ENCODE measurements around the gene SLC4A3. TPM values are rescaled to one million over a fixed set of nuclear protein-coding genes. Genes with fewer than 3 reads are reported as not detected.

SLC4A3 gene
- polyA plus RNA-seq (ENCODE audit: insufficient read length): 12.8 TPM

- peak; percentile 33 for DNase-seq
These were observed at the start of gene SLC4A3 for GRCh38 chr2:219627103-219628100. Gene SLC4A3 (plus strand): TSS chr2:219627630. CDS start chr2:219627993, 363 bp downstream.

GRCh38 chr2:219578811-219579613 is 48.4 kb upstream of the SLC4A3 start:
- DNase-seq: no peak

DNA sequence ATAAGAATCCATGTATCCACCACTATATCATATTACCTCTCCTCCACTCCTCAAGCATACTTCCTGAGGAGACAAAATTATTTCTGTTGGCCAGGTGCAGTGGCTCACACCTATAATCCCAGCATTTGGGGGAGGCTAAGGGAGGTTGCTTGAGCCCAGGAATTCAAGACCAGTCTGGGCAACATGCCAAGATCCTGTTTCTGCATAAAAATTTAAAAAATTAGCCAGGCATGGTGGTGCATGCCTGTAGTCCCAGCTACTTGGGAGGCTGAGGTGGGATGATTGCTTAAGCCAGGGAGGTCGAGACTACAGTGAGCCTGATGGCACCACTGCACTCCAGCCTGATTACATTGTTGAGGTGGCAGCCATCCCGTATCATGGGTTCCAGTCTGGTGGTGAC is 46.1 kb upstream of the SLC4A3 start:
- no peak for DNase-seq

- no peak for DNase-seq
These were observed 36.3 kb upstream of the SLC4A3 start for GRCh38 chr2:219591091-219591490.

GRCh38 chr2:219592736-219593135 is 34.7 kb upstream of the SLC4A3 start:
- peak; percentile 36 for DNase-seq

GRCh38 chr2:219593154-219593553 is 34.3 kb upstream of the SLC4A3 start:
- DNase-seq: no peak

- peak; percentile 69 for DNase-seq
These were observed 32.2 kb upstream of the SLC4A3 start for GRCh38 chr2:219595256-219595655.

- no peak for DNase-seq
These were observed 30.4 kb upstream of the SLC4A3 start for GRCh38 chr2:219596954-219597551.

DNA sequence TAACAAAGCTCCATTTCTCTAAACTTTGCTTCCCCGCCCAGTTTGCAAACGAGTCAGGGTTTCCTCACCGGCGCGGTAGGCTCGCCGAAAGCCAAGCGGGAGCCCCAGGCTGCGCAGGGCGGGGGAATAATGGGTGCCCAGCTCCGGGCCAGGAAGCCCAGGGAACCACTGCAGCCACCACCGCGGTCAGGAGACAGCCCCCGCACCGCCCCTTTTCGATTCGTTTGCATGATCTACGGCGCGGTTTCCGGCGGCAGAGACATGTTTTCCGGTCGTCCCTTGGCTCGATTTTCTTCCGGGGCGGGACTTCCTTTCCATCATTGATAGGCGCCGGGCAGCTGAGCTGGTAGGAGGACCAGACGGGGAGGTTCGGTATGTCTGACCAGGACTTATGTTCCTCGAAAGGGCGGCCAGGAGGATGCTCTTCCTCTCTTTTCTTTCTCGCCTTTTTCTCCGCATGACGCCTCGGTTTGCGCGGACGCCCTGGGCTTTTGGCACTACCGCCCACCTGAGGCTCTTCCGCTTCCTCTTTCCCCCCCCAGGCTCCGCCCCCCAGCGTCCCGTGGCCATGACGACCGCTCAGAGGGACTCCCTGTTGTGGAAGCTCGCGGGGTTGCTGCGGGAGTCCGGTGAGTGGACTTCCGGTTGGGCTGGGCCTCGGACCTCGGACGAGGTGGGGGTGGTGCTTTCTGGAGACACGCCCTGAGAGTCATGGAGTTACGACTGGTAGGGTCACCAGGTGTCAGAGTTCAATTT is 29.7 kb upstream of the SLC4A3 start, which contains the start of gene STK11IP:
Gene STK11IP, plus strand, starts transcription at position 306 of the 756 bp plus-strand sequence. Its CDS starts 263 bp downstream, at position 569.
- peak; percentile 97 for DNase-seq

GRCh38 chr2:219598308-219599078 is 28.9 kb upstream of the SLC4A3 start:
- DNase-seq: no peak

- no peak for DNase-seq
These were observed 23.7 kb upstream of the SLC4A3 start for GRCh38 chr2:219603771-219604170.

GRCh38 chr2:219605607-219605954 is 21.8 kb upstream of the SLC4A3 start:
- no peak for DNase-seq

DNA sequence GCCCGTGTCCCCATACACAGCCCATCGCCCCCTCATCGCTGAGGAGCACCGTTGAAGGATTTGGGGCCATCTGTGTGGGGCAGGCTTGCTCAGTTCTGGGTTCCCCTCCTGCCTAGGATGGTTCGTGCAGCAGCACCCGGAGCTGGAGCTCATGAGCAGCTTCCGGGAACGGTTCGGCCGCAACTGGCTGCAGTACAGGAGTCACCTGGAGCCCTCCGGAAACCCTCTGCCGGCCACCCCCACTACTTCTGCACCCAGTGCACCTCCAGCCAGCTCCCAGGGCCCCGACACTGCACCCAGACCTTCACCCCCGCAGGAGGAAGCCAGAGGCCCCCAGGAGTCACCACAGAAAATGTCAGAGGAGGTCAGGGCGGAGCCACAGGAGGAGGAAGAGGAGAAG is 19.5 kb upstream of the SLC4A3 start:
- DNase-seq: no peak

GRCh38 chr2:219608399-219608964 is 18.9 kb upstream of the SLC4A3 start:
- DNase-seq: no peak

DNA sequence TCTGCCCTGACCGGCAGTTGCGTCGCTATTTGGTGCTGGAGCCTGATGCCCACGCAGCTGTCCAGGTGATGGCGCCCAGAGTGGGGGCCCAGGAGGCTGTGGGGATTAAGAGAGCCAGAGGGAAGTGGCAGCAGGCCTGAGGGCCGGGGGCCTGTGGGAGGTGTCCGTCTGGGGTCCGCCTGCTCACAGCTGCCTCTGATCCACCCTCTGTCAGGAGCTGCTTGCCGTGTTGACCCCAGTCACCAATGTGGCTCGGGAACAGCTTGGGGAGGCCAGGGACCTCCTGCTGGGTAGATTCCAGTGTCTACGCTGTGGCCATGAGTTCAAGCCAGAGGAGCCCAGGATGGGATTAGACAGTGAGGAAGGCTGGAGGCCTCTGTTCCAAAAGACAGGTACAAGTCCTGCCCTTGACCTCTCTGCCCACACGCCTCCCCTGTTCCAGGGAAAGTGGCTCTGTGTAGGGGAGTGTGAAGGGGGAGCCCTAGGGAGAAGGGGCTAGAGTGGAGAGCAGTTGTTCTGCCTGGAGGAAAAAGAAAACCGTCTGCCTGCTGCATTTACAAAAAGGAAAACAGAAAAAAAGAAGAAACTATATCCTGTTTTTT is 18.2 kb upstream of the SLC4A3 start:
- no peak for DNase-seq

DNA sequence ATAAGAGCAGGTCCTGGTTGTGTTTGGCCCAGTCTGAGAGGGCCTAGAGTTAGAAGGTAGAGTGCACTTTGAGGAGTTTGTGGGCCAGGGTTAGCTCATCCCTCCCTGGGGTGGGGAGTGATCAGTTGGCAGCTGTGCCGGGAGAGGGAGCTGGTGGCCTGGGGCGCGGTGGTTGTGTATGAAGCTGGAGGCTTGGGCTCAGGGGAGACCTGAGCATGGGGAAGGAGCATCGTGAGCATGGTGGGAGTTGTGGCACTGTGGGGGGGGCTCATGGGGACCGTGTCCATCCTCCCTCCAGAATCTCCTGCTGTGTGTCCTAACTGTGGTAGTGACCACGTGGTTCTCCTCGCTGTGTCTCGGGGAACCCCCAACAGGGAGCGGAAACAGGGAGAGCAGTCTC is 16.1 kb upstream of the SLC4A3 start:
- no peak for DNase-seq

DNA sequence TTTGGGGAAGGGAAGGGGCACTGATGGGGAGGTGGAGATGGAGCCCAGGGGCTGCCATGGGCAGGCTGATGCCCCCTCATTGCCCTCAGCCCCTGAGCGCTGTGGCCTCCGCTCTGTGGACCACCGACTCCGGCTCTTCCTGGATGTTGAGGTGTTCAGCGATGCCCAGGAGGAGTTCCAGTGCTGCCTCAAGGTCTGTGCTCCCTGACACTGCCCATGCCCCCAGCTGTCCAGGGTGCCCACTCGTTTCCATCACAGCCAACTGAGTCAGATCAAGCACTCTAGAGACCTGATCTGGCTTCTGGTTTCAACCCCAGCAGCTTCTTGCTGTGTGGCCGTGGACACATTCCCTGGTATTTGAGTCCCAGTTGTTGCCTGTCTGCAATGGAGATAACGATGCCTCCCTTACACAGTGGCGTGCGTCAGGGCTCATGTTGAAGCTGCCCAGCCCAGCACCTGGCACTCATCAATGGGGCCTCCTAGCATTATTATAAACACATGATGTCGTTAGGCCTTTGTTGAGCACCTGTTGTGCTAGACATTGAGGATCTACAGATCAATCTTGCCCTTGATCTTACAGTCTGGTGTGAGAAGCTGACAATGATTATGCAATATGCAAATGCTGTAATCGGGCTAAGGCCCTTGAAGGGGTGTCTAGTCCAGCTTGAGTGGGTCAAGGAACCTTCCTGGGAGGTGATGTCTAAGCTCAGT is 15.4 kb upstream of the SLC4A3 start:
- DNase-seq: no peak

DNA sequence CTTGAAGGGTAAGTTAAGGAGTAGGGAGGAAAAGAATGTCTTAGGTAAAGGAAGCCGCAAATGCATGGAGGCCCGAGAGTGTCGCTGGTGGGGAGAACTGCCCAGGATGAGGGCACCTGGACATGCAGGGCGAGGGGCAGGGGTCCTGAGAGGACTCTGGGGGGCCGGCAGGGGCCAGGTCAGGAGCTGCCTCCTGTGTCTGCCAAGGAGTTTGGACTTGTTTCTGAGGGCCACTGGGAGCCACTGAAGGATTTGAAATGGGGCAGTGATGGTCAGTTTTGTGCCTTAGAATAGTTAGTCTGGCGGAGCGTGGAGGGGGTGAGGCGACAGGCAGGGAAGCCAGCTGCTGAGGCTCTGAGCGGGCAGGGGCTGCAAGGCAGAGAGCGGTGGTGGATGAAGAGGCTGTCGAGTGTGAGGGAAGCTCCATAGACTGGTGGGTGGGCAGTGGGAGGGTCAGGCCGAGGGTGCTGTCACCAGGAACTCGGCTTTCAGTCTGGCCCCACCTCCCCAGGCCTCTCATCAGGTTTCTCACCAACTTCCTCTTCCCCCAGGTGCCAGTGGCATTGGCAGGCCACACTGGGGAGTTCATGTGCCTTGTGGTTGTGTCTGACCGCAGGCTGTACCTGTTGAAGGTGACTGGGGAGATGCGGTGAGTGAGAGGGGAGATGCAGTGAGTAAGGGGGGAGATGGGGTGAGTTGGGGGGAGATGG is 14.7 kb upstream of the SLC4A3 start:
- DNase-seq: no peak

GRCh38 chr2:219613461-219614070 is 13.9 kb upstream of the SLC4A3 start:
- no peak for DNase-seq
